Kidney (tissue), 14 donors: ENCODE results near the gene USP47. TPM values are rescaled to one million over a fixed set of nuclear protein-coding genes. Genes with fewer than 3 reads are reported as not detected.

Source experiments
- DNase-seq, 5 donors: peaks; one replicate each; pipeline ENCODE4 v3.0.0-alpha.2; 2013 to 2020
- FAIRE-seq: peaks from 2 replicates; lab custom pipeline; 2012; peaks lifted over from hg19 to GRCh38; lab: Jason Lieb, UNC
- H3K27ac ChIP-seq, 2 donors: one replicate each; pipeline ENCODE4 v1.7.0; 2013; ENCODE audit warnings: low read depth in 2 of 2, low read length in 2 of 2, inconsistent platforms in 1 of 2
- H3K27me3 ChIP-seq: one replicate; pipeline ENCODE4 v1.7.1; 2013; ENCODE audit warnings: low read length, inconsistent platforms; ENCODE audit not compliant: control insufficient read depth, insufficient read depth
- H3K36me3 ChIP-seq, 3 donors: one replicate each; pipeline versions ENCODE4 v1.7.0 to v1.7.1; 2013; ENCODE audit warnings: low read length in 3 of 3, control low read depth in 1 of 3, inconsistent platforms in 1 of 3; ENCODE audit not compliant: insufficient read depth in 3 of 3, control insufficient read depth in 2 of 3
- H3K4me1 ChIP-seq, 3 donors: one replicate each; pipeline versions ENCODE4 v1.7.0 to v1.7.1; 2013; ENCODE audit warnings: low read length in 3 of 3, inconsistent platforms in 1 of 3, low read depth in 1 of 3; ENCODE audit not compliant: control insufficient read depth in 2 of 3, insufficient read depth in 2 of 3
- H3K4me3 ChIP-seq, 3 donors: one replicate each; pipeline versions ENCODE4 v1.7.0 to v1.8.1; 2013; ENCODE audit warnings: low read length in 3 of 3, control low read depth in 1 of 3, inconsistent platforms in 1 of 3
- H3K9ac ChIP-seq, 3 donors: one replicate each; pipeline versions ENCODE4 v1.7.0 to v1.7.1; 2013; ENCODE audit warnings: low read length in 3 of 3, control low read depth in 1 of 3, inconsistent platforms in 1 of 3
- H3K9me3 ChIP-seq, 3 donors: one replicate each; pipeline versions ENCODE4 v1.7.0 to v1.7.1; 2013; ENCODE audit warnings: low read length in 3 of 3, control low read depth in 1 of 3, inconsistent platforms in 1 of 3; ENCODE audit not compliant: control insufficient read depth in 2 of 3, insufficient read depth in 1 of 3
- intact Hi-C: fragments of 100-400 bp; cut with DNase I; formaldehyde crosslinking; loops from one replicate; pipeline ENCODE4 v1.11.1; 2022
- polyA plus RNA-seq: library from polyadenylated mRNA; stranded (reverse); fragments of 350-450 nt; fragmentation: Illumina TruSeq; extraction: RNeasy Lipid Tissue Mini Kit (QIAGEN cat#74804); gene quantifications from one replicate; pipeline ENCODE4 v1.2.3, GENCODE V29; 2014; ENCODE audit warnings: low read depth, low replicate concordance; ENCODE audit not compliant: insufficient read depth
- total RNA-seq: library from RNA; stranded (reverse); fragmentation: NEBNext Ultra II Directional; extraction: Animal tissue kit (Norgen Biotek cat#: 25700); gene quantifications from one replicate; pipeline ENCODE4 v1.2.1, GENCODE V29; 2021
- TF ChIP-seq, protein P1 (sequence below): IDR thresholded peaks from 3 replicates; pipeline ENCODE4 v1.5.1; 2012; ENCODE audit warnings: mild to moderate bottlenecking, moderate library complexity, borderline replicate concordance; ENCODE audit not compliant: insufficient read depth; ENCODE audit errors: extremely low read depth
- donor health status: control.
- donor health status: control.
- donor health status: control.
- donor health status: control.
- donor health status: control.
- donor health status: DM: yes; HTN: yes; CAD: no.
- donor health status: Normal renal cell carcinoma (clear cell type).

USP47 gene
- total and polyA plus RNA-seq, 2 donors from 2014 or later, result 16.3 to 43.3 TPM

GRCh38 chr11:11977206-11977938 lies 135.6 kb downstream of the USP47 start:
- Histone ChIP-seq H3K9me3 (no peaks in the 10 kb centered on the region), H3K27ac (peak overlapping the region in 1 of 2 donors; percentile 71), H3K4me1 (peaks cover 0 to 47% (median 24%) of the 10 kb centered on the region in 3 donors), H3K4me3 (no peak overlapping the region), H3K9ac (no peak overlapping the region), H3K27me3 (no peaks in the 10 kb centered on the region), H3K36me3 (no peaks in the 10 kb centered on the region)
- FAIRE-seq, result no peak
- DNase-seq, result peak in 4 of 5 donors; percentile 49 to 83 (median 64)
- TF ChIP-seq, protein P1, sequence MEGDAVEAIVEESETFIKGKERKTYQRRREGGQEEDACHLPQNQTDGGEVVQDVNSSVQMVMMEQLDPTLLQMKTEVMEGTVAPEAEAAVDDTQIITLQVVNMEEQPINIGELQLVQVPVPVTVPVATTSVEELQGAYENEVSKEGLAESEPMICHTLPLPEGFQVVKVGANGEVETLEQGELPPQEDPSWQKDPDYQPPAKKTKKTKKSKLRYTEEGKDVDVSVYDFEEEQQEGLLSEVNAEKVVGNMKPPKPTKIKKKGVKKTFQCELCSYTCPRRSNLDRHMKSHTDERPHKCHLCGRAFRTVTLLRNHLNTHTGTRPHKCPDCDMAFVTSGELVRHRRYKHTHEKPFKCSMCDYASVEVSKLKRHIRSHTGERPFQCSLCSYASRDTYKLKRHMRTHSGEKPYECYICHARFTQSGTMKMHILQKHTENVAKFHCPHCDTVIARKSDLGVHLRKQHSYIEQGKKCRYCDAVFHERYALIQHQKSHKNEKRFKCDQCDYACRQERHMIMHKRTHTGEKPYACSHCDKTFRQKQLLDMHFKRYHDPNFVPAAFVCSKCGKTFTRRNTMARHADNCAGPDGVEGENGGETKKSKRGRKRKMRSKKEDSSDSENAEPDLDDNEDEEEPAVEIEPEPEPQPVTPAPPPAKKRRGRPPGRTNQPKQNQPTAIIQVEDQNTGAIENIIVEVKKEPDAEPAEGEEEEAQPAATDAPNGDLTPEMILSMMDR, result no peak
- intact Hi-C loops, result no loop called here

DNA sequence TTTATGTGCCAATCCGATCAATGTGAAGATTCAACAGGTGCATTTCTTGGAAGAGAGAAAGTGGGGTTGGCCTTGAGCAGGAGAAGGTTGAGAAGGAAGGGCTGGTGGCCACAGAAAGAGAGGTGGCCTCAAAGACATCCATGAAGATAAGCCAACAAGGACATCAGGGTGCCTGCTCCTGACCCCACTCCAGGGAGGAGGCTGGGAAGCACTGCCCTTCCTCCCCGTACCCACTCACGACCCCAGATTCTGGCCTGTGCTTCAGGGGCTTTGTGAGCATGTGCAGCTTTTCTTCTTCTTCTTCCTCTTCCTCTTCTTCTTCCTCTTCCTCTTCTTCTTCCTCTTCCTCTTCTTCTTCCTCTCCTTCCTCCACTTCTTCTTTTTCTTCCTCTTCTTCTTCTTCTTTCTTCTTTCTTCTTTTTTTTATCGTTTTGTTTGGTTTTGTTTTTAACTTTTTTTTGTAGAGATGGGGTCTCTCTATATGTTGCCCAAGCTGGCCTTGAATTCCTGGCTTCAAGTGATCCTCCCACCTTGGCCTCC lies 136.4 kb downstream of the USP47 start:
- Histone ChIP-seq H3K4me3 (no peak overlapping the region), H3K4me1 (peaks cover 0 to 45% (median 23%) of the 10 kb centered on the region in 3 donors), H3K27ac (no peak overlapping the region), H3K36me3 (no peaks in the 10 kb centered on the region), H3K27me3 (no peaks in the 10 kb centered on the region), H3K9ac (no peak overlapping the region), H3K9me3 (no peaks in the 10 kb centered on the region)
- intact Hi-C loops, result no loop called here
- TF ChIP-seq, protein P1, result no peak
- DNase-seq (no peak), FAIRE-seq (no peak)

DNA sequence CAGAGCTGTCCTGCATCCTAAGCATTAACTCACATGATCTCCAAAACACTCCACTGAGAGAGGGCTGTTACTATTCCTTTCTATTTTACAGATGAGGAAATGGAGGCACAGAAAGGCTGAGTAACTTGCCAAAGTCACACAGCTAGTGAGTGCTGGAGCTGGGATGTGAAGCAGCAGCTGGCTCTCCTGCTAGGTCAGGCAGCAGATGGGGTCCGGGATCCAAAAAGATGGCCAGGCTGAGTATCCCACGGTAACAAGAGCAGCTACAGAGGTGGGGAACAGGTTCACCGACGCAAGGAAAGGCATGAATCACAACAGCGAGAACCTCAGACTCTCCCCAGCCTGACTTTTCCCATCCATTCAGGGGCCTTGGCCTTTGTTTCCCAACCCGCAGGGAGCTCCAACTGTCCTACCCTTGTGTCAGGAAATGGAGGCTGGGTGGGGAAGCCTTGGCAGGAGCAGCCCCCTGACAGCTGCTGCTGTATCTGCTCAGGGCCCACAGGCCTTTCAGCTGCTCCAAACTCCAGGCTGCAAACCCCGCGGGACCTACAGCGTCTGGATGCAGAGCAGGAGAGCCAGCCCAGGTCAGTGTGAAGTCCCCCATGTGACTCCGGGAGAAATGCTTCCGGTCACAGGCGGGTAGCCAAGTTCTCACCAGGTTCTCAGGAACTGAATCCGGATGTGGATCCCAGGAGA lies 137.2 kb downstream of the USP47 start:
- H3K4me1 ChIP-seq, result peaks cover 0 to 39% (median 18%) of the 10 kb centered on the region in 3 donors
- no peaks in the 10 kb centered on the region for H3K36me3 ChIP-seq
- intact Hi-C loops, result no loop called here
- no peaks in the 10 kb centered on the region for H3K27me3 ChIP-seq
- DNase-seq, result peak; percentile 56 to 92 (median 68)
- TF ChIP-seq, protein P1, result no peak
- no peaks in the 10 kb centered on the region for H3K9me3 ChIP-seq
- no peak for FAIRE-seq
- H3K27ac ChIP-seq, result peak overlapping the region in 1 of 2 donors; percentile 54
- no peak overlapping the region for H3K9ac ChIP-seq
- no peak overlapping the region for H3K4me3 ChIP-seq
